ENCODE data around the gene HEMK1. TPM values are rescaled to one million over a fixed set of nuclear protein-coding genes. Genes with fewer than 3 reads are reported as not detected.
A peak's percentile ranks its signal among the peaks of the same experiment; 100 is the strongest.

The HEMK1 gene
- total and polyA plus RNA-seq, 2 donors (not counting 1 experiment from before 2014, with no cell fraction given): 34.2 to 43.0 TPM

DNA sequence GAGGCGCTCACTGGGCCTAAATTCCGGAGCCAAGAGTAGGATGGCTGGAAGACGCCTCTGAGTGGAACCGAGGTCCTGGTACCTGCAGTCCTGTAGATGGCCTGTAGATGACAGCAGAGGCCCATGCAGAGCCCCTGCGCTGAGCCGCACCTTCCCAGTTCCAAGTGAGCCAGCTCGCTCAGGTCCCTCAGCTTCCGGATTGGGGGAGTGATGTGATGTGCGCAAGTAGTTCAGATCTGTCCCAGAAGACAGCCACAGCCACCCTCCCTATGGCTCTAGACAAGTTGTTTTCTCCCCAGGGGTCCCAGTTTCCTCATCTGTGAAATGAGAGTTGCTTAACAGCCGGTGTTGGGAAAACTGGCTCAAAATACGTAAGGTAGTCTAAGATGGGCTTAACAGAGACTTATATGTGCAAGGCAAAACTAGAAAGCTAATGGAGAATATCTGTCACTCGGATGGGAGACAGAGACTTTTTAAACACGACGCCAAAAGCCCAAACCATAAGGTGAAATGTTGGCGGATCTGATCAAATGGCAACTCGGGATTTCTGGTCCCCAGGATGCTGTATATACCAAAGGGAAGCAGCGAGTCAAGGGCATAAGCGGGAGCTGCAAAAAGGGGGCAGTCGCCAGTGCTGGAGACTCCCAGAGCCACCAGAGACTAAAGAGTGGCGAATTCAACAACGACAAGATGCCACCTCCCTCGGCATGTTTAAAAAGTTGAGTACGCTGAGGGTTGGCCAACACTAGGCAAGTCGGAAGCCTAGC lies 46.9 kb downstream of the HEMK1 start:
- peaks cover 0 to 3% of the 10 kb centered on the region in 2 experiments for H3K36me3 ChIP-seq (replicated peaks in 1 of 2; ENCODE audit: control extremely low read depth in 1 of 2, control insufficient read depth in 1 of 2, extremely low read depth in 1 of 2, insufficient read depth in 2 of 2, low read length in 1 of 2)
- H3K9ac ChIP-seq (ENCODE audit: low read length): peak overlapping the region; percentile 76
- H3K27me3 ChIP-seq (replicated peaks in 1 of 4; ENCODE audit: control extremely low read depth in 1 of 4, control insufficient read depth in 3 of 4, insufficient read depth in 4 of 4, low read length in 3 of 4): no peaks in the 10 kb centered on the region
- H2AFZ ChIP-seq (ENCODE audit: insufficient read depth, low read depth, low read length, poor library complexity, severe bottlenecking): peak overlapping the region; percentile 93
- CTCF ChIA-PET: interaction anchor here (0.5 to 17.6 kb wide), 36 partner anchors 8 to 1183 kb away, joined by 3 to 541 read pairs (median 4); partner anchors contain the start of genes C3orf18, DCAF1, HEMK1 and MANF
- H3K79me2 ChIP-seq (ENCODE audit: control insufficient read depth, insufficient read depth, low read length): peaks cover 20% of the 10 kb centered on the region
- H4K20me1 ChIP-seq (ENCODE audit: control insufficient read depth, insufficient read depth, low read length, poor library complexity, severe bottlenecking): no peaks in the 10 kb centered on the region
- peak overlapping the region; percentile 30 to 66 for H3K27ac ChIP-seq (ENCODE audit: low read length in 2 of 2)
- peak overlapping the region; percentile 94 for H3K4me2 ChIP-seq (replicated peaks; ENCODE audit: low read depth, low read length, poor library complexity, severe bottlenecking)
- WGBS (ENCODE audit: insufficient coverage): 1% methylated on average over 20 of the region's 24 CpGs
- peaks cover 32 to 54% of the 10 kb centered on the region in 2 donors for H3K4me1 ChIP-seq (ENCODE audit: control insufficient read depth in 2 of 2, insufficient read depth in 2 of 2, low read length in 2 of 2)
- no peaks in the 10 kb centered on the region for H3K9me3 Mint-ChIP-seq (ENCODE audit: insufficient read depth)
- ATAC-seq (ENCODE audit: low read depth) (peak; percentile 42), DNase-seq (peak; percentile 86)
- H3K4me3 ChIP-seq (ENCODE audit: control extremely low read depth in 1 of 5, extremely low read depth in 1 of 5, insufficient read depth in 1 of 5, low read depth in 2 of 5, low read length in 4 of 5): peak overlapping the region; percentile 78 to 93 (median 86)
- no peaks in the 10 kb centered on the region for H3K9me3 ChIP-seq (ENCODE audit: control extremely low read depth in 1 of 3, control insufficient read depth in 2 of 3, insufficient read depth in 1 of 3, low read length in 2 of 3)
- intact Hi-C loops (cut with micrococcal nuclease): loop anchor here (1.0 to 10.0 kb wide), 7 partner anchors 47 to 1179 kb away; partner anchors contain the start of genes HEMK1, MANF and TEX264
- no peaks in the 10 kb centered on the region for H3K27me3 Mint-ChIP-seq
- TF ChIP-seq EZH2 (IDR thresholded peaks at IDR 0.05; ENCODE audit: borderline replicate concordance, insufficient read depth, low read depth, low read length, poor library complexity, severe bottlenecking): no peak
- TF ChIP-seq CTCF (IDR thresholded peaks at IDR 0.05): peak; percentile 98
- POLR2A ChIA-PET: interaction anchor here (0.6 to 2.3 kb wide), 4 partner anchors 37 to 818 kb away, joined by 3 to 25 read pairs (median 4); partner anchors contain the start of gene HEMK1
- peaks cover 60% of the 10 kb centered on the region for H3K4me1 Mint-ChIP-seq
- H3K4me3 Mint-ChIP-seq: peak overlapping the region; percentile 86
- peak overlapping the region; percentile 90 for H3K27ac Mint-ChIP-seq

Measured in B cell (primary cell).